Thyroid gland (tissue), 4 donors: ENCODE results near the gene SUN1. TPM values are rescaled to one million over a fixed set of nuclear protein-coding genes. Genes with fewer than 3 reads are reported as not detected.

Experiments
- DNase-seq, 2 donors: peaks; one replicate each; pipeline ENCODE4 v3.0.0-alpha.2; 2019
- H3K27ac ChIP-seq, 3 donors: fragments of 200-600 bp; sonication (generic); 1 replicate in 2 of 3; 2 replicates in 1 of 3; pipeline ENCODE4 v1.5.1; 2016 to 2019; ENCODE audit warnings: mild to moderate bottlenecking in 1 of 3, moderate library complexity in 1 of 3
- H3K27me3 ChIP-seq: fragments of 200-600 bp; sonication (generic); one replicate; pipeline ENCODE4 v1.5.1; 2019
- H3K36me3 ChIP-seq, 2 donors: fragments of 200-600 bp; sonication (generic); one replicate each; pipeline ENCODE4 v1.5.1; 2016 to 2019
- H3K4me1 ChIP-seq, 2 donors: fragments of 200-600 bp; sonication (generic); one replicate each; pipeline ENCODE4 v1.5.1; 2017 to 2019
- H3K4me3 ChIP-seq, 3 donors: fragments of 200-600 bp; sonication (generic); replicated peaks in 1 of 3; 1 replicate in 2 of 3; 2 replicates in 1 of 3; pipeline ENCODE4 v1.5.1; 2016; ENCODE audit warnings: mild to moderate bottlenecking in 1 of 3
- H3K9me3 ChIP-seq: fragments of 200-600 bp; sonication (generic); one replicate; pipeline ENCODE4 v1.5.1; 2017
- POLR2A ChIP-seq, 2 donors: fragments of 450-650 bp; IDR thresholded peaks; one replicate each; pipeline ENCODE4 v1.6.1; 2017; ENCODE audit warnings: antibody characterized with exemption in 2 of 2, mild to moderate bottlenecking in 2 of 2, moderate library complexity in 1 of 2
- WGBS, 2 donors: methylation state at CpG; one replicate each; pipeline ENCODE4 v1.1.5; 2017; 5-methylcytosine and 5-hydroxymethylcytosine counted together
- intact Hi-C: fragments of 100-400 bp; cut with DNase I; formaldehyde crosslinking; loops from one replicate; pipeline ENCODE4 v1.15.1; 2023
- total RNA-seq, 4 donors: library from RNA; depleted of rRNA; stranded (reverse); fragments of >200 nt; gene quantifications; one replicate each; pipeline ENCODE4 v1.2.3, GENCODE V29; 2016
- TF ChIP-seq, protein P1 (sequence below), 6 experiments: fragments of 200-600 bp in 3 of 6; fragments of 450-650 bp in 3 of 6; sonication (generic) in 3 of 6; IDR thresholded peaks; one replicate each; pipeline ENCODE4 v1.5.1; 2016 to 2019; ENCODE audit warnings: antibody characterized with exemption in 6 of 6, mild to moderate bottlenecking in 2 of 6, inconsistent platforms in 1 of 6, moderate library complexity in 1 of 6

Gene SUN1
- total RNA-seq, 4 donors from 2014 or later = 146 to 260 (median 186) TPM

DNA sequence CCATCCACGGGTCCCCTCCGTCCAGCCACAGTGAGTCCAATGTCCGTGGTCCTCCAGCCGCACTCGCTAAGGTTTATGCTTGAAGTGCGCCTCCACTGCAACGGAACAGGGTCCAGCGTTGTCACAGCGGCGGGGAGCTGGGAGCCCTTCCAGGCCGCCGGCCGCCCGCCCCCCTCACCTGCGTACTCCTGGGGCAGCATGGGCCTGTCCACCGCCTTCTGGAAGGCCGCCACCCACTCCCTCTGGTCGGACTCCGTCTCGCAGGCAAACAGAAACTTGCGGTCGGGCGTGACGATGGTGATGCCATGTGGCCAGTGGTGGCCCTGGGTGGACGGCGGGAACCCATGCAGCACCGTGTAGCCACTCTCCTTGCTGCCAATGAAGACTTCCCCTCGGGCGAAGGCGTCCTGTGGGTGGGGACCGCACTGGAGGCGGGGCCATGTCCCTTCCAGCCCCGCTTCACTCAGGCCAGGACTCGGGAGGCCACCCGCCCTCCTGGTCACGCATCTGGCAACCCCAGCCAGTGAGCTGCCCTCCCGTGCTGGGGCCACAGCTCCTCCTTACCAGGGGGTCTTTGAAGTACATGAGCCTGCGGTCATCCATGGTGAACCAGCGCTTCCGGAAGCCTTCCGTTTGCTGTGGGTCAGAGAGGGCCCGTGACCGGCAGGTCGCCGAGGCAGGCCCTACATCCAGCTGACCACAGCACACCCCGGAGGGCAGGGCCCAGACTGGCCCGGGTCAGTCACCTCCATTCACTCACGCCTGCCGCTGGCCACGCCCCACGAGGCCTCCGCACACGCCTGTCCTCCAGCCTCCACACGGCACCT lies 66.8 kb downstream of the SUN1 start:
- intact Hi-C loops = no loop called here
- Histone ChIP-seq H3K27ac (no peak overlapping the region), H3K9me3 (no peaks in the 10 kb centered on the region), H3K4me1 (peaks cover 0 to 12% of the 10 kb centered on the region in 2 donors), H3K36me3 (peaks cover 17 to 27% of the 10 kb centered on the region in 2 donors), H3K27me3 (no peaks in the 10 kb centered on the region), H3K4me3 (no peak overlapping the region)
- WGBS, 2 donors = 93% methylated on average over 37 to 53 of the region's 54 CpGs
- no peak for TF ChIP-seq POLR2A (IDR thresholded peaks at IDR 0.05)
- TF ChIP-seq, protein P1, sequence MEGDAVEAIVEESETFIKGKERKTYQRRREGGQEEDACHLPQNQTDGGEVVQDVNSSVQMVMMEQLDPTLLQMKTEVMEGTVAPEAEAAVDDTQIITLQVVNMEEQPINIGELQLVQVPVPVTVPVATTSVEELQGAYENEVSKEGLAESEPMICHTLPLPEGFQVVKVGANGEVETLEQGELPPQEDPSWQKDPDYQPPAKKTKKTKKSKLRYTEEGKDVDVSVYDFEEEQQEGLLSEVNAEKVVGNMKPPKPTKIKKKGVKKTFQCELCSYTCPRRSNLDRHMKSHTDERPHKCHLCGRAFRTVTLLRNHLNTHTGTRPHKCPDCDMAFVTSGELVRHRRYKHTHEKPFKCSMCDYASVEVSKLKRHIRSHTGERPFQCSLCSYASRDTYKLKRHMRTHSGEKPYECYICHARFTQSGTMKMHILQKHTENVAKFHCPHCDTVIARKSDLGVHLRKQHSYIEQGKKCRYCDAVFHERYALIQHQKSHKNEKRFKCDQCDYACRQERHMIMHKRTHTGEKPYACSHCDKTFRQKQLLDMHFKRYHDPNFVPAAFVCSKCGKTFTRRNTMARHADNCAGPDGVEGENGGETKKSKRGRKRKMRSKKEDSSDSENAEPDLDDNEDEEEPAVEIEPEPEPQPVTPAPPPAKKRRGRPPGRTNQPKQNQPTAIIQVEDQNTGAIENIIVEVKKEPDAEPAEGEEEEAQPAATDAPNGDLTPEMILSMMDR (IDR thresholded peaks at IDR 0.05) = no peak
- no peak for DNase-seq

DNA sequence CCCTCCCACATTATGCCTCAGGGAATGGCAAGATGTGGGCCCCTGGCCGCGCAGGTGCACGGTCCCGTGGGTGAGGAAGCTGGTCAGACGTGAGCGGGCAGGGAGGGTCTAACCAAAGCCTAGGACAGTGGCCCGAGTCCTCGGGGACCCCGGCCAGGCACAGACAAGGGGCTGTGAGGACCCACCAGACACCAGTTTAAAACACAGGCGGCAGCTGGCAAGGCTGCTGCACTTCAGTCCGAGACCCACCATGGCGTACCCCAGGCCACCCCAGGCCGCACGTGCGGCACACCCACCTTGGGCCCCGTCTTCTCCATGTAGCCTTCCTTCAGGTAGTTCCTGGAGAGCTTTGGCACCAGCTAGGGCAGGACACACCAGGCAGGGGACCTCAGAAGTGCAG lies 67.5 kb downstream of the SUN1 start:
- Histone ChIP-seq H3K36me3 (peaks cover 11 to 20% of the 10 kb centered on the region in 2 donors), H3K9me3 (no peaks in the 10 kb centered on the region), H3K4me1 (peaks cover 0 to 12% of the 10 kb centered on the region in 2 donors), H3K27me3 (no peaks in the 10 kb centered on the region), H3K27ac (no peak overlapping the region), H3K4me3 (no peak overlapping the region)
- intact Hi-C loops = no loop called here
- TF ChIP-seq, protein P1 (IDR thresholded peaks at IDR 0.05) = no peak
- no peak for TF ChIP-seq POLR2A (IDR thresholded peaks at IDR 0.05)
- 96 to 100% methylated on average over 11 to 15 of the region's 16 CpGs for WGBS, 2 donors
- DNase-seq = no peak

DNA sequence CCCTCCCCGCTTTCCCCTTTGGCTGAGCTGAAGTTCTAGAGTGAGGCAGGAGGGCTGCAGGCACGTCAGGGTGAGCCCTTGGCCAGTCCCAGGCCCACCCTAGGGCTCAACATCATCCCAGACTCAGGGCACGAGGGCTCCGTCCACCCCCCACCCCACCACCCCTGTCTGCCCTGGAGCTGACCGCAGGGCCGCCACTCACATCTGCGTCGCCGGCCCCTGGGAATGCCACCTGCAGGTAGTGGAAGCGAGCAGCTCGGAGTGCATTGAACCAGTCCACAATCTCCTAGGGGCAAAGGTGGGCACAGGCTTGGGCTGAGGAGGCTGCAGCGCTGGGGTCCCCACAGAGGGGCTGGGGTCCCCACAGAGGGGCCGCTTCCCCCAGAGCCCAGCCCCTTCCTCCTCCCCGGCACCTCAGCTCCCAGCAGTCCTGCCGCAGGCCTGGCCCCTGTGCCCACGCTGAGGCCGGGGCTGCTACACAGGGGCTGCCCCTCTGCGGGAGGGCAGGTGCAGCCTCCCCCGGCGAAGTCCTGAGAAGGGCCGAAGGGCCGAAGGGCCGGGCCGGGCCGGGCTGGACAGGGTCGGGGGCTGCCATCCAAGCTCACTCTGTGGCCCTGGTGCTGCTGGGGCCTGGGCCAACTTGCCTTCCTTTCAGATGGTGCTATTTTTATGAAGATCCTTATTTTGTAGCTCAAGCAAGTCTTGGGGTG lies 68.2 kb downstream of the SUN1 start:
- H3K4me1 ChIP-seq = peaks cover 0 to 12% of the 10 kb centered on the region in 2 donors
- no peak overlapping the region for H3K4me3 ChIP-seq
- no peaks in the 10 kb centered on the region for H3K9me3 ChIP-seq
- no peak overlapping the region for H3K27ac ChIP-seq
- TF ChIP-seq, protein P1 (IDR thresholded peaks at IDR 0.05) = no peak
- TF ChIP-seq POLR2A (IDR thresholded peaks at IDR 0.05) = no peak
- intact Hi-C loops = no loop called here
- H3K36me3 ChIP-seq = peaks cover 4 to 15% of the 10 kb centered on the region in 2 donors
- DNase-seq = no peak
- no peaks in the 10 kb centered on the region for H3K27me3 ChIP-seq
- 91 to 100% methylated on average over 2 to 17 of the region's 26 CpGs for WGBS, 2 donors

DNA sequence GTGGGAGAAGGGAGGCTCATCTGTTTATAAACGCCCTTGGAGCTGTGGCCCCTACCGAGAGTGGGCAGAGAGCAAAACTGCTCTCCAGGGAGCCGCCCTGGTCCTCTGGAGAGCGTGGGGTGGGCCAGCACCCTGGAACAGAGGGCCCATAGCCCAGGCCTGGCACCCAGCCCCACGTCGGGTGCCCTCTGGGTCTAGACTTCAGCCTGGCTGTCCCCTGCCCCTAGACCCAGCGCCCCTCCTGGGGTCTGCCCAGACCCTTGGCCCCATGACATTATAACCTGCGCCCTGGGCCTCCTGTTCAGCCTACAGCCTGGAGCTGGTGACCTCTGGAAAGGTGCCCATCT lies 68.7 kb downstream of the SUN1 start:
- DNase-seq = no peak
- 69 to 87% methylated on average over 4 to 7 of the region's 8 CpGs for WGBS, 2 donors
- Histone ChIP-seq H3K27ac (no peak overlapping the region), H3K4me3 (no peak overlapping the region), H3K36me3 (peaks cover 0 to 10% of the 10 kb centered on the region in 2 donors), H3K27me3 (no peaks in the 10 kb centered on the region), H3K4me1 (peaks cover 0 to 12% of the 10 kb centered on the region in 2 donors), H3K9me3 (no peaks in the 10 kb centered on the region)
- intact Hi-C loops = no loop called here
- TF ChIP-seq, protein P1 (IDR thresholded peaks at IDR 0.05) = no peak
- no peak for TF ChIP-seq POLR2A (IDR thresholded peaks at IDR 0.05)
